ENCODE data around the gene CST7. TPM values are rescaled to one million over a fixed set of nuclear protein-coding genes. Genes with fewer than 3 reads are reported as not detected.

The CST7 gene
- total RNA-seq, 1 donor from 2014 or later: 0.25 TPM

GRCh38 chr20:24953621-24954133 is 4.6 kb downstream of the CST7 start:
- no peak overlapping the region for H3K4me2 ChIP-seq (ENCODE audit: low read length)
- H3K9ac ChIP-seq (ENCODE audit: low read length): no peak overlapping the region
- Mint-ChIP-seq H3K4me3 (ENCODE audit: unreplicated experiment) (no peak overlapping the region), H3K9me3 (ENCODE audit: unreplicated experiment) (peaks cover 1% of the 10 kb centered on the region), H3K36me3 (ENCODE audit: low read depth, unreplicated experiment) (peaks cover 4% of the 10 kb centered on the region), H3K27me3 (ENCODE audit: low read depth, unreplicated experiment) (peaks cover 7% of the 10 kb centered on the region), H3K4me1 (ENCODE audit: low read depth, unreplicated experiment) (peaks cover 7% of the 10 kb centered on the region), H3K27ac (ENCODE audit: unreplicated experiment) (no peak overlapping the region)
- H2AFZ ChIP-seq (ENCODE audit: low read depth, low read length): no peak overlapping the region
- H3K36me3 ChIP-seq (ENCODE audit: insufficient read depth, low read length): no peaks in the 10 kb centered on the region
- no peaks in the 10 kb centered on the region for H4K20me1 ChIP-seq (ENCODE audit: insufficient read depth, low read length)
- TF ChIP-seq CTCF (IDR thresholded peaks at IDR 0.05; ENCODE audit: insufficient read depth, low read depth, low read length): no peak
- H3K4me3 ChIP-seq (ENCODE audit: insufficient read depth, low read depth, low read length): no peak overlapping the region
- no peaks in the 10 kb centered on the region for H3K9me3 ChIP-seq (ENCODE audit: insufficient read depth, low read depth, low read length)
- DNase-seq (ENCODE audit: low read depth) (no peak), FAIRE-seq (no peak)
- H3K27me3 ChIP-seq (ENCODE audit: insufficient read depth, low read length): no peaks in the 10 kb centered on the region
- no peak overlapping the region for H3K27ac ChIP-seq (ENCODE audit: low read depth, low read length)
- H3K79me2 ChIP-seq (ENCODE audit: insufficient read depth, low read length): no peaks in the 10 kb centered on the region
- H3K4me1 ChIP-seq (ENCODE audit: insufficient read depth, low read length): no peaks in the 10 kb centered on the region

GRCh38 chr20:24954151-24954550 is 5.1 kb downstream of the CST7 start:
- Mint-ChIP-seq H3K27me3 (ENCODE audit: low read depth, unreplicated experiment) (peaks cover 7% of the 10 kb centered on the region), H3K9me3 (ENCODE audit: unreplicated experiment) (no peaks in the 10 kb centered on the region), H3K4me1 (ENCODE audit: low read depth, unreplicated experiment) (peaks cover 7% of the 10 kb centered on the region), H3K27ac (ENCODE audit: unreplicated experiment) (no peak overlapping the region), H3K36me3 (ENCODE audit: low read depth, unreplicated experiment) (peaks cover 4% of the 10 kb centered on the region), H3K4me3 (ENCODE audit: unreplicated experiment) (no peak overlapping the region)
- Histone ChIP-seq H3K4me3 (ENCODE audit: insufficient read depth, low read depth, low read length) (no peak overlapping the region), H3K27ac (ENCODE audit: low read depth, low read length) (no peak overlapping the region), H2AFZ (ENCODE audit: low read depth, low read length) (no peak overlapping the region), H3K4me2 (ENCODE audit: low read length) (no peak overlapping the region), H3K36me3 (ENCODE audit: insufficient read depth, low read length) (no peaks in the 10 kb centered on the region), H3K27me3 (ENCODE audit: insufficient read depth, low read length) (no peaks in the 10 kb centered on the region), H3K4me1 (ENCODE audit: insufficient read depth, low read length) (no peaks in the 10 kb centered on the region), H4K20me1 (ENCODE audit: insufficient read depth, low read length) (no peaks in the 10 kb centered on the region), H3K9ac (ENCODE audit: low read length) (no peak overlapping the region), H3K9me3 (ENCODE audit: insufficient read depth, low read depth, low read length) (no peaks in the 10 kb centered on the region), H3K79me2 (ENCODE audit: insufficient read depth, low read length) (no peaks in the 10 kb centered on the region)
- FAIRE-seq (no peak), DNase-seq (ENCODE audit: low read depth) (no peak)
- TF ChIP-seq CTCF (IDR thresholded peaks at IDR 0.05; ENCODE audit: insufficient read depth, low read depth, low read length) (no peak), EZH2 (IDR thresholded peaks at IDR 0.05; ENCODE audit: insufficient read depth, low read length) (no peak)

GRCh38 chr20:24954566-24954965 is 5.5 kb downstream of the CST7 start:
- DNase-seq (ENCODE audit: low read depth) (no peak), FAIRE-seq (no peak)
- Mint-ChIP-seq H3K36me3 (ENCODE audit: low read depth, unreplicated experiment) (peaks cover 4% of the 10 kb centered on the region), H3K4me3 (ENCODE audit: unreplicated experiment) (no peak overlapping the region), H3K27ac (ENCODE audit: unreplicated experiment) (no peak overlapping the region), H3K9me3 (ENCODE audit: unreplicated experiment) (no peaks in the 10 kb centered on the region), H3K4me1 (ENCODE audit: low read depth, unreplicated experiment) (peaks cover 4% of the 10 kb centered on the region), H3K27me3 (ENCODE audit: low read depth, unreplicated experiment) (peaks cover 7% of the 10 kb centered on the region)
- H3K4me3 ChIP-seq (ENCODE audit: insufficient read depth, low read depth, low read length): no peak overlapping the region
- no peak overlapping the region for H2AFZ ChIP-seq (ENCODE audit: low read depth, low read length)
- H3K27ac ChIP-seq (ENCODE audit: low read depth, low read length): no peak overlapping the region
- H3K4me2 ChIP-seq (ENCODE audit: low read length): no peak overlapping the region
- no peaks in the 10 kb centered on the region for H3K4me1 ChIP-seq (ENCODE audit: insufficient read depth, low read length)
- no peaks in the 10 kb centered on the region for H4K20me1 ChIP-seq (ENCODE audit: insufficient read depth, low read length)
- TF ChIP-seq CTCF (IDR thresholded peaks at IDR 0.05; ENCODE audit: insufficient read depth, low read depth, low read length): no peak
- TF ChIP-seq EZH2 (IDR thresholded peaks at IDR 0.05; ENCODE audit: insufficient read depth, low read length): no peak
- H3K9me3 ChIP-seq (ENCODE audit: insufficient read depth, low read depth, low read length): no peaks in the 10 kb centered on the region
- H3K9ac ChIP-seq (ENCODE audit: low read length): no peak overlapping the region
- H3K27me3 ChIP-seq (ENCODE audit: insufficient read depth, low read length): no peaks in the 10 kb centered on the region
- H3K79me2 ChIP-seq (ENCODE audit: insufficient read depth, low read length): no peaks in the 10 kb centered on the region
- H3K36me3 ChIP-seq (ENCODE audit: insufficient read depth, low read length): no peaks in the 10 kb centered on the region
